ENCODE measurements around the gene GP2. TPM values are rescaled to one million over a fixed set of nuclear protein-coding genes. Genes with fewer than 3 reads are reported as not detected.

Gene GP2
- total RNA-seq, 1 donor from 2014 or later, result not detected

GRCh38 chr16:20280259-20280658 is 47.1 kb downstream of the GP2 start:
- no peak for TF ChIP-seq CTCF (conservative IDR thresholded peaks at IDR 0.05; ENCODE audit: low read depth, low read length)

GRCh38 chr16:20271893-20272292 is 55.4 kb downstream of the GP2 start:
- no peak overlapping the region for H3K4me3 ChIP-seq (ENCODE audit: low read depth, low read length)
- DNase-seq (ENCODE audit: low read depth), result no peak
- no peak for TF ChIP-seq CTCF (conservative IDR thresholded peaks at IDR 0.05; ENCODE audit: low read depth, low read length)

More at GRCh38 chr16:20280259-20280658, 47.1 kb downstream of the GP2 start:
- no peak overlapping the region for H3K4me3 ChIP-seq (ENCODE audit: low read depth, low read length)
- no peak for DNase-seq (ENCODE audit: low read depth)

GRCh38 chr16:20268409-20268808 is 58.9 kb downstream of the GP2 start:
- no peak for TF ChIP-seq CTCF (conservative IDR thresholded peaks at IDR 0.05; ENCODE audit: low read depth, low read length)
- no peak overlapping the region for H3K4me3 ChIP-seq (ENCODE audit: low read depth, low read length)
- DNase-seq (ENCODE audit: low read depth), result no peak

GRCh38 chr16:20265019-20265418 is 62.3 kb downstream of the GP2 start:
- H3K4me3 ChIP-seq (ENCODE audit: low read depth, low read length), result no peak overlapping the region
- no peak for TF ChIP-seq CTCF (conservative IDR thresholded peaks at IDR 0.05; ENCODE audit: low read depth, low read length)
- no peak for DNase-seq (ENCODE audit: low read depth)

- H3K4me3 ChIP-seq (ENCODE audit: low read depth, low read length), result no peak overlapping the region
- DNase-seq (ENCODE audit: low read depth), result no peak
- no peak for TF ChIP-seq CTCF (conservative IDR thresholded peaks at IDR 0.05; ENCODE audit: low read depth, low read length)
These were observed 64.0 kb downstream of the GP2 start for GRCh38 chr16:20263138-20263855.

GRCh38 chr16:20262248-20262647 is 65.1 kb downstream of the GP2 start:
- DNase-seq (ENCODE audit: low read depth), result no peak
- H3K4me3 ChIP-seq (ENCODE audit: low read depth, low read length), result no peak overlapping the region
- TF ChIP-seq CTCF (conservative IDR thresholded peaks at IDR 0.05; ENCODE audit: low read depth, low read length), result no peak

All from epithelial cell of proximal tubule (primary cell).